22Rv1 (cell line): ENCODE results near the gene E2F3.
"Not testable (repeated sequence)": the region's sequence is repeated elsewhere in the genome, so short reads cannot be mapped to it uniquely, and the experiment has no call there.

Experiments
- H3K27ac ChIP-seq: fragments of 450-650 bp; 2 replicates; pipeline ENCODE4 v1.5.1; 2017
- ZFX ChIP-seq: fragments of 450-650 bp; IDR thresholded peaks from 2 replicates; pipeline ENCODE4 v1.6.1; 2017; ENCODE audit warnings: antibody characterized with exemption, borderline replicate concordance
- TF ChIP-seq, protein P1 (sequence below): fragments of 450-650 bp; IDR thresholded peaks from 2 replicates; pipeline ENCODE4 v1.5.1; 2017; ENCODE audit warnings: mild to moderate bottlenecking

E2F3 gene

GRCh38 chr6:20497216-20498040 lies 95.7 kb downstream of the E2F3 start:
- no peak for TF ChIP-seq ZFX
- TF ChIP-seq, protein P1, sequence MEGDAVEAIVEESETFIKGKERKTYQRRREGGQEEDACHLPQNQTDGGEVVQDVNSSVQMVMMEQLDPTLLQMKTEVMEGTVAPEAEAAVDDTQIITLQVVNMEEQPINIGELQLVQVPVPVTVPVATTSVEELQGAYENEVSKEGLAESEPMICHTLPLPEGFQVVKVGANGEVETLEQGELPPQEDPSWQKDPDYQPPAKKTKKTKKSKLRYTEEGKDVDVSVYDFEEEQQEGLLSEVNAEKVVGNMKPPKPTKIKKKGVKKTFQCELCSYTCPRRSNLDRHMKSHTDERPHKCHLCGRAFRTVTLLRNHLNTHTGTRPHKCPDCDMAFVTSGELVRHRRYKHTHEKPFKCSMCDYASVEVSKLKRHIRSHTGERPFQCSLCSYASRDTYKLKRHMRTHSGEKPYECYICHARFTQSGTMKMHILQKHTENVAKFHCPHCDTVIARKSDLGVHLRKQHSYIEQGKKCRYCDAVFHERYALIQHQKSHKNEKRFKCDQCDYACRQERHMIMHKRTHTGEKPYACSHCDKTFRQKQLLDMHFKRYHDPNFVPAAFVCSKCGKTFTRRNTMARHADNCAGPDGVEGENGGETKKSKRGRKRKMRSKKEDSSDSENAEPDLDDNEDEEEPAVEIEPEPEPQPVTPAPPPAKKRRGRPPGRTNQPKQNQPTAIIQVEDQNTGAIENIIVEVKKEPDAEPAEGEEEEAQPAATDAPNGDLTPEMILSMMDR: no peak
- no peak overlapping the region for H3K27ac ChIP-seq

DNA sequence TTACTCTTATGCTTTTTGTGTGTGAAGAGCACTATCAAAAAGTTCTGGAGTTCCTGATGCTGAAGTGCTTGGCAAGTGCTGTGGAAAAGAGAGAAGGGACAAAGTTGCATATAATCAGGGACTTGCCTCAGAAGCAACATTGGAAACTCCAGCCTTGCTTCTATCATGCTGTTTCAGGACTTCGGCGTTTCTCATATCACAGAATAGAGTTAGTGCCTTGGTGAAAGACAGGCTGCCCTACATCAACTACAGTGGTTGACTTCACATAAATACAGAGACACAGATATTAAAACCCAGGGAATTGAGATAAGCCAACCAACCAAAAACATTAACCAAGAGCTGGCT lies 96.3 kb downstream of the E2F3 start:
- TF ChIP-seq, protein P1: no peak
- TF ChIP-seq ZFX: no peak
- no peak overlapping the region for H3K27ac ChIP-seq

- no peak for TF ChIP-seq ZFX
- TF ChIP-seq, protein P1: no peak
- no peak overlapping the region for H3K27ac ChIP-seq
Observed at GRCh38 chr6:20509212-20509611, 107.5 kb downstream of the E2F3 start.

GRCh38 chr6:20511852-20512251 lies 110.2 kb downstream of the E2F3 start:
- no peak overlapping the region for H3K27ac ChIP-seq
- no peak for TF ChIP-seq ZFX
- TF ChIP-seq, protein P1: no peak

DNA sequence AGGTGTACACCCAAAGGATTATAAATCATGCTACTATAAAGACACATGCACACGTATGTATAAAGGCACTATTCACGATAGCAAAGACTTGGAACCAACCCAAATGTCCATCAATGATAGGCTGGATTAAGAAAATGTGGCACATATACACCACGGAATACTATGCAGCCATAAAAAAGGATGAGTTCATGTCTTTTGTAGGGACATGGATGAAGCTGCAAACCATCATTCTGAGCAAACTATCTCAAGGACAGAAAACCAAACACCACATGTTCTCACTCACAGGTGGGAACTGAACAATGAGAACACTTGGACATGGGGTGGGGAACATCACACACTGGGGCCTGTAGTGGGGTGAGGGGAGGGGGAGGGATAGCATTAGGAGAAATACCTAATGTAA lies 123.5 kb downstream of the E2F3 start:
- H3K27ac ChIP-seq: not testable (repeated sequence)

DNA sequence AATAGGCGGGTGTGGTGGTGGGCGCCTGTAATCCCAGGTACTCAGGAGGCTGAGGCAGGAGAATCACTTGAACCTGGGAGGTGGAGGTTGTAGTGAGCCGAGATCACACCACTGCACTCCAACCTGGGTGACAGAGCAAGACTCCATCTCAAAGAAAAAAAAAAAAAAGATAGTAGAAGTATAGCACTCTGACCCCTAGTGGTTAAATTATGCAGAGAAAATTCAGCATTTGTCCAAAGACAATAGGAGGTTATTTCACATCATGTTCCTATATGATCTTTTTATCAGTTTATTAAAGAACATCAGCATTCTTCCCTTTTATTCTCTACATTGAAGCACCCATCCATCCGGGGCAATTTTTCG lies 127.4 kb downstream of the E2F3 start:
- TF ChIP-seq, protein P1: peak; percentile 66
- peak overlapping the region; percentile 66 for H3K27ac ChIP-seq

GRCh38 chr6:20532881-20533280 lies 131.2 kb downstream of the E2F3 start:
- H3K27ac ChIP-seq: no peak overlapping the region
- no peak for TF ChIP-seq ZFX
- TF ChIP-seq, protein P1: no peak
